HL-60/S4 treated with phorbol 12-myristate 13-acetate at 8.2 ng/mL for 4 days and 3 days (cell line): ENCODE measurements around the gene KCNJ5.

ENCODE experiments used
- in situ Hi-C: fragments of 300-500 bp; cut with MboI; formaldehyde crosslinking; loops from 2 replicates; pipeline ENCODE4 v1.15.0; 2022; ENCODE audit warnings: low sequenced_read_pairs

The KCNJ5 gene

DNA sequence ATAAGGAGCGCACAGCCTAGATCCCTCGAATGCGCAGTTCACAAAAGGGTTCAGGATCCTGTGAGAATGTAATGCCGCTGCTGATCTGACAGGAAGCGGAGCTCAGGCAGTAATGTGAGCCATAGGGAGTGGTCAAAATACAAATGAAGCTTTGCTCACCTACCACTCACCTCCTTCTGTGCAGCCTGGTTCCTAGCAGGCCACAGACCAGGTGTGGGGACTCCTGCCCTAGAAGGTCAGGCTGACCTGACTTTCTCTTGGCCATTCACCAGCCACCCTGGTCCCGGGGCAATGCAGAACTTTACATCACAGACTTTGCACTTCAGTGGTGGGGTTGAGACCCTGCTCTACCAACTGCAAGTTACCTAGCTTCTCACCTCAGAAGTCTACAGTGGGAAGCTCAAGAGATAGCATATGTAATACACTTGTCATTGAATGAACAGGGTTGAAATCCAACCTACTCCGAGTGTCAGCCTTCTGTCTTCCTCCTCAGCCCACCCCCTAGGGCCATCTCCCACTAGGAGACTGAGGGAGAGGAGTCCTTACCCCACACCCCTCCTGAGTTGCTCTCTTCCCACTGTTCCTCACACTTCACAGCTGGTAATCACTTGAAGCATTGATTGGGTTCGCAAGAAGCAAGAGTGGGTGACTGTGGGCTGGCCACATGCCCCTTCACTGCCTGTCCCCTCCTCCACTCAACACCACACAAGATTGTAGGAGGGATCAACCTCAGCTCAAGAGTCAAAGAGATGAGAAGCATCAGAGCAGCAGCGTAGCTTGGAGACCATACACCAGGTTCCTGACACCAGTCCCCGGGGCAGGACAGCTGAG lies 22.1 kb upstream of the KCNJ5 start:
- in situ Hi-C loops: no loop called here

DNA sequence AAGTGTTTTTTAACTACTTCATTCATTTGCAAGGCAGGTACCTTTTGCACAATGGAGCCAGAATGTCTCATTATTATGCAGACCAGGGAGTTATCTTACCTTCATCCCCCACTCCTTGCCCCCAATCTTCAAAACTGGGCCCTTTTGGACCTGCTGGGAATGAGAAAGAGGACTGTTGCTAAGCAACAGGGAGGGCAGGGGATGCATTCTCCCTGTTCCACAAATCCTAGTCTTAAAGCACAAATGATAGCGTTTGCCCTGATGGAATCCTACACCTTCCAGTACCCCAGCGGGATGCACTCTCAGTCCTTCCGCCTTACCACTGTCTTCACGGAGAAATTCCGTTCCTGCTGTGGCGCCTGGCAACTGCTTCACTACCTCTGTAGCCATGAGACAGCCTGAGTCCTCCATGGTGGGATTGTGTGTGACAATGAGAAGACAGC lies 20.0 kb upstream of the KCNJ5 start:
- in situ Hi-C loops: no loop called here

DNA sequence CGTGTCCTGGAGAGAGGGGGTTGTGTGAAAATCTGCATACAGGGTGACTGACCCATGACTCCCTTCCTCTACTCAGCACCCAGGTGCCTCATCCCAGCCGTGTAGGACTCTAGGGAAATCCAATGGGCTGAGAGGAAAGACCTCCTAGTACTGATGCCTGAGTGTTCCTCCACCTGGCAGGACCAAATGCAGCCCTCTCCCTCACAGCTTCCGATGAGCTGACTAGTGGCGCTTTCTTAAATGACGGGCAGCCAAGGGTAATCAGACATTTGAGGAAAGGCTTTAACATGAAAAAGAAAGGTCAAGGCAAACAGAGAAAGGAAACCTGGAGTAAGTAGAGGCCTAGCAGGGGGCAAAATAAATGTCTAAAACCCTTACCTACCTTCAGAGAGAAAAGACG lies 19.1 kb upstream of the KCNJ5 start:
- in situ Hi-C loops: no loop called here

DNA sequence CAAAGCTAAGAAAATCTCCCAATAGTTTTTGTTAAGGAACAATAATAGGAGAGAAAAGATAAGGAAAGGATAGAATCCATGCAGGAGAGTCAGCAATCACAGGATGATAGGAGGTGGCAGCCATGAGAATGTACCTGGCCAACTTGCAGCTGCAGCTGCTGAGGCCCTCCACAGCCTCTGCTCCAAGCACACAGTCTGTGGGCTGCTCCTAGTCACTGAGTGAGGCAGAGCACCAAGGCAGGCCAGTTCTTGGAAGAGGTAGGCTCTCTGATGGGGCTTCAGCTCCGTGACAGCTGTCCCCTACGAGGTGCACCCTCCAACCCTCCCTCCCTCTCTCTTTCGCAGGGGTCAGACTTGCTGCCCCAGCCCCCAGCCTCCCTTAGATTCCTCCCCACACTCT lies 18.6 kb upstream of the KCNJ5 start:
- in situ Hi-C loops: no loop called here

DNA sequence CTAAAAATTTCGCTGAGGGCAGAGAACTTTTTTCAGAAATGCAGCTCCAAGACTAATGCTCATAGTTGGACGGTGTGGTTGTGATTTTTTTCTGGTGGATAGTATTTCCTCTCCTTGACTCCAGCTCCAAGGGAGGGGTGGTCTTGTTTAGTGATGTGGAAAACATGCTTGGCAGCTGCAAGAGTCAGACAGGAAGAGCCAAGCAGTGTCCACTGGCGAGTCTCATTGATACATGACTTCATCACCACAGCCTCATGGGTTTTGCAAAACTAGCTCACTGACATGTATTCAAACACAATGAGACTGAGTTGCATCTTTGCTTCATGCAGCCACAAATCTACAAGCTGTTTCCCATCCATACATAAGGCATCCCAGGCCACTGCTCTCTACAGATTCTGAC lies 16.7 kb upstream of the KCNJ5 start:
- in situ Hi-C loops: no loop called here

DNA sequence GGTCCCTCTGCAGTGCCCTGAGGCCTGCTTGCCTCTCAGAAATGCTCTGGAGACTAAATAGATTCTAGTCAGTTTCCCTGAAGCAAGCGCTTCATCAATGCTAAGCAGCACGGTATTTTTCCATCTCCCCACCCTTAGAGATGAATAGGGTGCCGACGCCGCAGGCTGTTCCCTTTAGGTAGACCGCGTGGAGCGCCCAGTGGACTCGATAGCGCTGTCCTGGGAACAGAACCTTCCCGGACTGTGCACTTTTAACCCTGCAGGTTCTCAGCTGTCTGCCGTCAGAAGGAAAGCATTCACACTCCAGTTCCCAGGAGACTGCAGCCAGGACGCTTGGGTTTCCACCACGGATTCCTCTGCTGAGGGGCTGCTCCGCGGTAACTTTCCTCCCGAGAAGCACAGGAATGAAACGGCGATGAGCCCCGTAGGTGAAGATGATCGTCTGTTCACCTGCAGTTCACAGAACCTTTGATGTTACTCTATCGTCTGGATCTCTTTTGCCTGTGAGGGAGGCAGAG lies 15.0 kb upstream of the KCNJ5 start:
- in situ Hi-C loops: no loop called here

DNA sequence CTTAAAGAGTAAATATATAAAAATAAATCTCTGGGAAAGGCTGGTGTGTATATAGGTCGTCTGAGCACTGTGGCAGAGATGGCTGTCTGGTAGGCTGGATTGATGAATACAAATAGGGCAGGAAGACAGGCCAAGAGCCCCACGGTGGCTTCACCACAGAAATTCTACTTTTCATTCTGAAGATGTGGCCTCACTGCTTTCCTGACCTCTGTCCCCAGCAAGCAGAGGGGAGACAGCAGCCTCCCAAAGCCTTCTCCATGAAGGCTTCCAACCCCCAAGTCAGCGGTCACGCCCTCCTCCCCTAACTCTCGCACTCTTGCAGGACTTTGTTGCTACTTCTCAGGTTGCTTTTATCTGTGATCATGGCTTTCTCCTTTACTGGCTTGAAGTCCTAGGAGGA lies 13.4 kb upstream of the KCNJ5 start:
- in situ Hi-C loops: no loop called here

DNA sequence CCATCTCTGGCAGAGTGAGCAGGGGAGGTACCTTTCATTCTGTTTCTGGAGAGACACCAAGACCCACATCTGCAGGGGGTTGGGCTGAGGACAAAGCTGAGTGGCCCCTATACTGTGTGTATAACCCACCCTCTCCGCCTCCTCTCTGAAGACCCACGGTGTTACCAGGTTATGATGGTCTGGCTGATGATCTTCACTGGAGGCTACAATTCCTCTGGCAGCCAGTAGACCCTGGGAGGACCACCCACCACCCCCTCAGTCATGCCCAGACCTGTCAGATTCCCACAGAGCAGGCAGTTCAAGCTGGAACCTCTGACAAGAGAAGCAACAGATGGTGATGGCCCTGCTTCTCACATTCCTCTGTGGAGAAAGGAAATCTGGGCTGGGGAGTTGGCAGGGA lies 12.7 kb upstream of the KCNJ5 start:
- in situ Hi-C loops: no loop called here

DNA sequence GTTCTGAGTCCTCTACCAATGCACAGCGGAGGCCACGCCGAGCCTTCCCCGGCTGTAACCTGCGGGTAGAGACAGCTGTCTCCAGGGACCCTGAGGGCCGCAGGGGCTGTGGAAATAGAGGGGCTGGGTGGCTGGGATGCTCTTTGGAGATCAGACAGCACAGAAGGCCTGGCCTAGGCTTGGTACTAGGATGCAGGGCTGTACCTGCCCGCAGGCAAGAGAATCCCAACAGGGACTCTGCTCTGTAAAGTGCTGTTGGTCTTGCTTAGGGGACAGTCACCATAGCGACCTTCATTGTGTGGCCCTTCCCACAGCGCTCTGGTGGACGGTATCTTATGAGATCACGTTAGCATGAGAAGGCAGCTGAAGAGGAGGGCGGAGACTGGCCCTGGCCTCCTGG lies 11.3 kb upstream of the KCNJ5 start:
- in situ Hi-C loops: no loop called here

DNA sequence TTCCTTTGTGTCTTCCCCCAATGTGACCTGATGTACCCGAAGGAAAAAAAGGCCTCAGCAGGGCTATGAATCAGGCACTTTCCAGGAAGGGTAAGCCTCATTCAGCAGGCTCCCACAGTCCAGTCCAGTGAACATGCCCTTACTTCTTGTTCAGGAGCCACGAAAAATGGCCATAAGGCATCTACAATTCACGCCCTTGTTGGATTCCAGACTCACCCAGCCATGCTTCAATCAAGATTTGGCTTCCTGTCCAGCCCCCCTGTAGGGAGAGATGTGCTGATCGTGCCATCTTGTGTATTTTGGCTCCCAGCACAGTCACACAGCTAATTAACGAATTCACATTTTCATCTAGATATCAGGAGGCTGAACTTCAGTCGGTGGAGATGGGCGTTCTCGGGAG lies 9.9 kb upstream of the KCNJ5 start:
- in situ Hi-C loops: no loop called here

DNA sequence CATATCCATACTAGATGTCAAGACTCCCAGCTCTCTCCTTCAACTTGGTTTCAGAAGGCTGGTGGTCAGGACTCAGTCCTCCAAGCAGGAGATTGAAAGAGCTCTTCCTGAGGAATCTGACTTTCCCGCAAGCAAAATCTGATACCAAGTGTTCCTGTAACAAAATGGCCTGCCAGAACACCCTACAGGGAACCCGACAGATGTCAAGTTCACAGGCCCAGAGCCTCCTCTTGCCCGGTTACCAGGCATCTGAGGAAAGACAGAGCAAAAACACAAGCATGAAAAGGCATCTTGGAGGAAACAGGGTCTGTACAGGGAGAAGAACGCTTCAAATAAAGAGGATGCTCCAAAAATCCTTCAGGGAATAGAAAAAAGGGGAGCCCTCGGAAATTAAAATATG lies 8.7 kb upstream of the KCNJ5 start:
- in situ Hi-C loops: no loop called here

DNA sequence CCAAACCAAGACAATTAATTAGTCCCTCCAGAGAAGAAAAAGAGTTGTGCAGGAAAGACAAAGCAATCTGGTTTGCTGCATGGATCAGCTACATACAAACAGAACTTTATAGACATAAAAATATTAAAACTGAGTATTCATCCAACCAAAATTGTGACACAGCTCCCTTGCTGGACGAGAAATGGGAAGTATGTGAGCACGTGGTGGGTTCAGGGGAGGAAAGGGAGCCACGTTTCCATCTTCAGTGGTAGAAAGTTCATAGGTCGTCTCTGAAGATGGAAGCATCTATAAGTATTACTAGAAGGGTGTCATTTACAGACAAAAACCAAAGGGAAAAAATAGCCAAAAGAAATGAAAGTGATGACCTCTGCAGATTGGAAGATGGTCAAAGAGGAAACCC lies 7.1 kb upstream of the KCNJ5 start:
- in situ Hi-C loops: no loop called here

DNA sequence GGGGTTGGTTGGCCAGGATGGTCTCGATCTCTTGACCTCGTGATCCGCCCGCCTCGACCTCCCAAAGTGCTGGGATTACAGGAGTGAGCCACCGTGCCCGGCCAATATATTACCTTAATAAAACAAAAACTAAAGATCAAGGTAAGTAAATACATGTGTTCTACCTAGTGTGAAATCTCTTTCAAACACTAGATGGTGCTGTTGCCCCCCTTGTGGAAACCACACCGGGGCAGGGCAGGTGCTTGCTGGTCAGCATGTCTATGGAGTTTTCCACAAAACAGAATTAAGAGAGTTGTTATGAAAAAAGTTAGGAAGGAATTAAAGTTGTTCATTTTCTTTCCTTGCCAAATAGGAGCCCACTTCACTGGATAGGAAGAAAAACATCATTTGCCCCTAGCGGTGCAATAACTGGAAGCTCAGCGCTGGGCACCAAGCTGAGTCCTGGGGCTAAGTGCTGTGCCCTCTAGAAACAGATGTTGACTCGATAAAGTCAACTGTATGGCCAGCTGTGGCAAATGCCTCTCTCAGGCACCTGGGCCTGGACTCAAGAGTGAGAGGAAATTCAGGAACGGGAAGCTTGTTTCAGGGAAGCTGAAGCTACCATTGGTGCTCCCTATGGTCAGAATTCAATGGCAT lies 6.3 kb upstream of the KCNJ5 start:
- in situ Hi-C loops: no loop called here

DNA sequence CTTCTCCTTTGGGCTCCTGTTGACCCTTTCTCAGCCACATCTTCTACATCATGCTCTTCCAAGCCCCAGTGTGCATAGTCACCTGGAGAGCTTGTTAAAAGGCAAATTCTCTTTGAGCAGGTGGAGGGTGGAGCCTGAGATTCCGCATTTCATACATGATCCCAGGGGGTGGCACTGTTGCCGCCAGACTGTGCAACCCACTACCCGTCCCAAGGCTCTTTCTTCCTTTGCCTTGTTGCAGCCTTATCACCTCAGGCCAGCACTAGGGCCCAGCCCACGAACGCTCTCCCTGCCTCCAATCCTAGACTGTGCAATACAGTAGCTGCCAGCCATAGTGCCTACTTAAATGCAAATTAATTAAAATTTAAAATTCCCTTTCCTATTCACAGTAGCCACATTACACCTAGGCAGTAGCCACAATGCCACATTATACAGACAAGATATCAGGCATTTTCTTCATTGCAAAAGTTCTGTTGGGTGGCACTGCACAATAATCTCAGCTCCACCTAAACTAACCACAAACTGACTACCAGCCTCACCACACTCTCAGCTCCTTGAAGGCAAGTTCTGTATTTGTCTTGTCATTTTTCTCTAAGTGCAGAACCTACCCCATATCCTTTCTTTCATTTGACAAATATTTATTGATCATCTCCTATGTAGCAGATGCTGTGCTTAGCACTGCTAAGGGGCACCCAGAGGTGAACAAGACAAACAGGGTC lies 4.6 kb upstream of the KCNJ5 start:
- in situ Hi-C loops: no loop called here

DNA sequence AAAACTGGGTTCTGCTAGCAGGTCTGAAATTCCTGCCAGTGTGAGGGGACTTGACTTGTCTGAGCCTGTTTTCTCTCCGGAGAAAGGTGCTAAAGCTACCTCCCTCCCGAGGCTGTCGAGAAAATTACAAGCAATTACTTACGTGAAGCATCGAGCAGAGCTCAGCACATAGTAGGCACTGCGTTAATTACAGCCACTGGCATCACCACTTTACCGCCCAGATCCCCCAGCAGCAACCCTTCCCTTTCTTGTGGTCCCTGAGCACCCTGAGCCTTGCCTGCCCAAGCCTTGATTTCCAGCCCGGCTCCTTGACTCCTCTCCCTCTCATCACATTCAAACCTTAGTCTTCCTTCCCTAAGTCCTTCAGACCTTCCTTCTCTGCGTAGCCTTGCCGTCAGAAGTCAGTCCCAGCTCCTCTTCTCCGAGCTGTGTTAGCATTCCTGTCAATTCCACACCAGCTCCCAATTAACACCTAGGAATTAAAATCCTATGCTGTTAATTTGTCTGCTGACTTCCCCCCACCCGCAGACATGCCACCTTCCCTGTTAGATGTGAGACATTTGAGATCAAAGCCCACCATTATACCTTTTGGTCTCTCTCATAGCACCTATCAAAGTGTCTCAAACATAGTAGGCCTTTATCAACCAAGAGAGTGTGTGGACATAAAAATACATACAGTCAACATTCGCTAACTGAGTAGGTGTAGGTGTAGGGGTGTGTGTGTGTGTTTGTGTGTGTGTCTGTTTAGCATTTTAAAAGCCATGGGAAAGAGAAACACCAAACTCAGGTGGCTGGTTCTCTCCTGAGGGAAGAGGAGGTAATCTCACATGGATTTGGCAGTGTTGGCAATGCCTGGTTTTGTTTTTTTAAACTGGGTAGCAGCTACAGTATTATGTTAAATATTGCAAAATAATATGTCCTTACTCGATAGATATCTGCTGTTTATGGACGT lies 2.8 kb upstream of the KCNJ5 start:
- in situ Hi-C loops: no loop called here

DNA sequence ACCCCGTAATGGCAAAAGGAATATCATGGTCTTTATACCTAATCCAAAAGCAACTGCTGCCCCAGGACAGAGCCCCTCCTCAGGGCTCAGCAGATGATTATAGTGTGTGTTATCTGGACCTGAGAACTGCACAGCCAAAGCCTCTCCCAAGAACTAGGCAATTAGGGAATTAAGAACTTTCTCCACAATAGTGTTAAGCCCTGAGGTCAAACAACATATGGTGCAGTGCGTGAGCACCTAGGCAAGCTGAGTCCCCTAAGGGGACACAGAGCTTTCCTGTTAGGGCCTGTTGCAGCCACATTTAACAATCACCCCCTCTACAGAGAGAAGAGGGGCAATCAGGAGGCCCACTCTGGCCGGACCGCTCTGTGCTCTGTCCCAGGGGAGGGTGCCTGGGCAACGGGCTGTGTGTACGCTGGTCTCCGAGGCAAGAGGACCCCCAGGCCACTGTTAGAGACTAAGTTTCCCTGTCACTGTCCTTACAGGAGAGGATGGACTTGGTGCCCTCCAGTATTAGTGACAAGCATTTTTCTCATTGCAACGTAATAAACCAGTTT lies 1.4 kb upstream of the KCNJ5 start:
- in situ Hi-C loops: no loop called here

DNA sequence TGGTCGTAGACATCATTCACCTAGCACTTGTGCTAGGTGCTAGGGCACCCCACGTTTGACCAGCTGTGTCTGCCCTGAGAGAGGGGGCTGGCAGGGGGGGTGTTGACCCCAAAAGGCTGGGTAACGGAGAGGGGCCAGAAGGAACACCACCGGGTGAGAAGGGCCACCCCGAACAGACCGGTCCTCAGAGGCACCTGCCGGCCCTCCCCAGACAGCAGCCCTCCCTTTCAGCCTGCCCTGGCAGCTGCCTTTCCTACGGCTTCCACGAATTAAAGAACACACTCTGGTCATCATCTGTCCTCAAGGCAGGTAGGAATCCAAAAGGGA lies 977 bp upstream of the KCNJ5 start:
- in situ Hi-C loops: no loop called here

DNA sequence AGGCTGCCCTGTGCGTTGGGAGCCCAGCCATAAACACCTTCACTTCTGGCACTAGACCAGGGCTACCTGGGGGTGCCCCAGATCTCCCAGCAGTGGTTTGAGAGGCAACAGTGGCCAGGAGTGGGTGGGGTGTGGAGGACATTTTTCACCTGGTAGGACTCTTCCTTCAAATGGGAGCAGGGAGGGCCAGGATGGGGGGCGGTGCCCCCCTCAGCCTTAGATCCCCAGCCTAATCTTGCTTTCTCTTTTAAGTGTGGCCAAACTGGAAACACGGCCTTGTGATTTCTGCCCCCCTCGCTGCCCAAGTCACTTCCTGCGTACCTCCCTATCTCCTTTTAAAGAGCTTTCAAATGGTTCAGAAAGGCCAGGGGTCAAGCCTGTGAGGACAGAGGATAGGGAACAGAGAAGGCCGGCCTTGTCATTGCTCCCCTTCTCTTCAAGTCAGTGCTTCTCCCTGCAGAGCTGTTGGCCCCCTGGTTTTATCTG lies 800 bp downstream of the KCNJ5 start:
- in situ Hi-C loops: no loop called here

DNA sequence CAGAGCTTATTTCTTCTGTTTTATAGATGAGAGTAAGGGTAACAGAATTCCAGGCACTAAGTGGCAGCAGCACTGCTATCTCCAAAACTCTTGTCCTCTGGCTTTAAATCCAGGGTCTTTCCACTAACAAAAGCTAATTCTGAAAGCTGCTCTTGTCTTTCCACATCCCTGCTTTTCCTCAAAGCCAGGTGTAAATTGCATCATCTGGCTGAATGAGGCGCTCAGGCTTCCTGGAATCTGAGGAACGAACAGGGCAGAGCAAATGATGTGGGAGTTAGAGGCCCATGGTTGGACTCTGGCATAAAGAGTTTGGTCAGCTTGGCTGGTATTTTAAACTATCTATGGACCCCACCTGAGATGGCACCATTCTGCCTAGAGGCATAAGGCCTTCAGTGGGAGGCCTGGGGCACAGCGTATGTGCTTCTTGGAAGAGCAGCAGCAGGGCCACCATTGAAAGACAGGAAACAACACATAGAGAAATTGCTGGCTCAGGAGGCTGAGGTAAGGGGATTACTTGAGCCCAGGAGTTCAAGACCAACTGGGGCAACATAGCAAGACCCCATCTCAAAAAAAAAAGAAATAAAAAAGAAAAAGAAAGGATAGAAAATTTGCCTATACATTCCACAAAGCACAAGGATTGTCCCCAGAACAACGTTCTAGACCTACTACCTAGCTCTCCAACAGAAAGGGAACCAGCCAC lies 1.9 kb downstream of the KCNJ5 start:
- in situ Hi-C loops: no loop called here
